Activated CD8-positive, alpha-beta memory T cell treated with anti-CD3 and anti-CD28 coated beads, Interleukin-2, amount 50 U/mL, for 1 hour (primary cell): ENCODE results near the gene UCHL1.
"Not testable (repeated sequence)": the region's sequence is repeated elsewhere in the genome, so short reads cannot be mapped to it uniquely, and the experiment has no call there.

Experiments used
- DNase-seq: peaks from one replicate; pipeline ENCODE4 v3.0.0-alpha.2; 2020; ENCODE audit errors: extremely low read depth

The UCHL1 gene

GRCh38 chr4:41290479-41290878 lies 33.8 kb downstream of the UCHL1 start:
- DNase-seq: no peak

- no peak for DNase-seq
Observed at GRCh38 chr4:41294445-41295062, 37.8 kb downstream of the UCHL1 start.

GRCh38 chr4:41296995-41297394 lies 40.3 kb downstream of the UCHL1 start:
- DNase-seq: no peak

- no peak for DNase-seq
Observed at GRCh38 chr4:41297832-41298231, 41.1 kb downstream of the UCHL1 start.

- DNase-seq: no peak
Observed at GRCh38 chr4:41299486-41299885, 42.8 kb downstream of the UCHL1 start.

GRCh38 chr4:41301137-41301536 lies 44.4 kb downstream of the UCHL1 start:
- no peak for DNase-seq

- no peak for DNase-seq
Observed at GRCh38 chr4:41303372-41304118, 46.8 kb downstream of the UCHL1 start.

- no peak for DNase-seq
Observed at GRCh38 chr4:41304221-41304620, 47.5 kb downstream of the UCHL1 start.

GRCh38 chr4:41305476-41305875 lies 48.7 kb downstream of the UCHL1 start:
- DNase-seq: no peak

- no peak for DNase-seq
Observed at GRCh38 chr4:41307638-41308037, 50.9 kb downstream of the UCHL1 start.

GRCh38 chr4:41308398-41308797 lies 51.7 kb downstream of the UCHL1 start:
- no peak for DNase-seq

GRCh38 chr4:41315426-41315825 lies 58.7 kb downstream of the UCHL1 start:
- DNase-seq: not testable (repeated sequence)

GRCh38 chr4:41315862-41316261 lies 59.1 kb downstream of the UCHL1 start:
- DNase-seq: no peak
